ENCODE data around the gene CHRNA9.
"Not testable (repeated sequence)": the region's sequence is repeated elsewhere in the genome, so short reads cannot be mapped to it uniquely, and the experiment has no call there.

CHRNA9 gene, protein sequence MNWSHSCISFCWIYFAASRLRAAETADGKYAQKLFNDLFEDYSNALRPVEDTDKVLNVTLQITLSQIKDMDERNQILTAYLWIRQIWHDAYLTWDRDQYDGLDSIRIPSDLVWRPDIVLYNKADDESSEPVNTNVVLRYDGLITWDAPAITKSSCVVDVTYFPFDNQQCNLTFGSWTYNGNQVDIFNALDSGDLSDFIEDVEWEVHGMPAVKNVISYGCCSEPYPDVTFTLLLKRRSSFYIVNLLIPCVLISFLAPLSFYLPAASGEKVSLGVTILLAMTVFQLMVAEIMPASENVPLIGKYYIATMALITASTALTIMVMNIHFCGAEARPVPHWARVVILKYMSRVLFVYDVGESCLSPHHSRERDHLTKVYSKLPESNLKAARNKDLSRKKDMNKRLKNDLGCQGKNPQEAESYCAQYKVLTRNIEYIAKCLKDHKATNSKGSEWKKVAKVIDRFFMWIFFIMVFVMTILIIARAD

DNA sequence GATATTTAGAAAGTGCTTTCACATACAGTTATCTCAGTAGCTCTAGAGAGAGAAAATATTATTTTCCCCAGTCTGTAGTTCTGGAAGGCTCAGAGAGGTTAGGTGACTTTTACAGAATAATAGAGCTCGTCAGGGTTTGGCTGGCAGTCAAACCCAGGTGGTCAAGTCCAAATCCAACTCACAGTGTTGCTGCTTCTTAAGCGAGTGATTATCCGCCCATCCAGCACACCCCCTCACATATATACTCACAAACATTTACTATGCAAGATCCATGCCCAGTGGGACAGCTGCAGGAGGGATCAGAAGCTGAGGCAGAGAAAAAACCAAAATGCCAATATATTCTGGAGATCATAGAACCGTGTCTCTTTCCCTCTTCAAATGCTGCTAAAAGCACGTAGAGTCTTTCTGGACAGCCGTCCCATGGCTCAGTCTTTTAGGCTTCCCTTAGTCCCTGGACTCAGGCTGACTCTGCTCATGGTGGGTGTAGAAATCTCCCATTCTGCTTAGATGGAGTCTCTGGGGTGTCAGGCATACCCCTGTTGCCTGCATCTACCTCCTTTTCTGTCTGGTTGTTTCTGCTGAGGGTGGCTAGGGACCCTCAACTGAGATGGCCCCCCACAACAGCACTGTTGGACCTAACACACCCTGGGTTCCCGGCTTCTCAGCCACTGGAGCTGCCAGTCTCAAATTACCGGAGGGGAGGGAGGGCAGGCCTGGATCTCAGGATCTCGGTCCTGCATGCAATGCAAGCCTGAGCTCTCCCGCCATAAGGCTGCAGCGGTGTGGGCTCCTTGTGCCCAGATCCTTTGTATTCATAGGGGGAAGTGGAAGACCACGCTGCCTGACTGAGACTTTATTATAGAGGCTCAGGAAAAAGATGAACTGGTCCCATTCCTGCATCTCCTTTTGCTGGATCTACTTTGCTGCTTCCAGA lies at the start of gene CHRNA9:
CHRNA9 (plus strand) TSS at position 743 of the 934 bp plus-strand sequence; CDS start at position 878, 135 bp downstream.
- in situ Hi-C loops (cut with MboI; ENCODE audit: low sequenced_read_pairs): no loop called here

DNA sequence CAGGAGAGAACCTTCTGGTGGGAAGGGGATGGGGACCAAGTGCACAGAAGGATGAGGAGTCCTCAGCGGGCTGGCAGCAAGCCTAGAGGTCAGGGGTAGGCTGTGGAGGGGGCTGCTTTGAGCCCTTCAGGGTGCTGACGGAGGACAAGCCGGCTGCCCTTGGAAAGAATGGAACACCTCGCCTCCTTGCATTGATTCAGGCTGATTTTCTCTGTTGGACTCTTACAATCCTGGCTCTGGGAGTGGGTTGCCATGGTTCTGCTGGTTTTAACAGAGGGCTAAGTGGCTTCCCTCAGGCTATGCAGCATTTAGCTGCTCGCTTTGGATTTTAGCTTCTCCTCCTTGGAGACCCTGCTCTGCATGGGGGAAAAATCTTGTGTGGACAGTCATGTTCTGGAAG lies 49.4 kb upstream of the CHRNA9 start:
- in situ Hi-C loops (cut with MboI; ENCODE audit: low sequenced_read_pairs): no loop called here

- in situ Hi-C loops (cut with MboI; ENCODE audit: low sequenced_read_pairs): no loop called here
Observed at GRCh38 chr4:40288566-40288965, 46.6 kb upstream of the CHRNA9 start.

- in situ Hi-C loops (cut with MboI; ENCODE audit: low sequenced_read_pairs): no loop called here
Observed at GRCh38 chr4:40289366-40290188, 45.6 kb upstream of the CHRNA9 start.

GRCh38 chr4:40290611-40291186 lies 44.4 kb upstream of the CHRNA9 start:
- in situ Hi-C loops (cut with MboI; ENCODE audit: low sequenced_read_pairs): not testable (repeated sequence)

- in situ Hi-C loops (cut with MboI; ENCODE audit: low sequenced_read_pairs): no loop called here
Observed at GRCh38 chr4:40292313-40292759, 42.8 kb upstream of the CHRNA9 start.

DNA sequence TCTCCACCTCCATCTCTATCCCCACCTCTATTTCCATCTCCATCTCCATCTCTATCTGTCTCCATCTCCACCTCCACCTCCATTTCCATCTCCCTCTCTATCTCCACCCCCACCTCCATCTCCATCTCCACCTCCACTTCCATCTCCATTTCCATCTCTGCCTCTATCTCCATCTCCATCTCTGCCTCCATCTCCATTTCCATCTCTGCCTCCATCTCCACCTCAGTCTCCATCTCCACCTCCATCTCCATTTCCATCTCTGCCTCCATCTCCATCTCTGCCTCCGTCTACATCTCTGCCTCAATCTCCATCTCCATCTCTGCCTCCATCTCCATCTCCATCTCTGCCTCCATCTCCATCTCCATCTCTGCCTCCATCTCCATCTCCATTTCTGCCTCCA lies 40.8 kb upstream of the CHRNA9 start:
- in situ Hi-C loops (cut with MboI; ENCODE audit: low sequenced_read_pairs): no loop called here

- in situ Hi-C loops (cut with MboI; ENCODE audit: low sequenced_read_pairs): not testable (repeated sequence)
Observed at GRCh38 chr4:40295030-40295429, 40.1 kb upstream of the CHRNA9 start.

DNA sequence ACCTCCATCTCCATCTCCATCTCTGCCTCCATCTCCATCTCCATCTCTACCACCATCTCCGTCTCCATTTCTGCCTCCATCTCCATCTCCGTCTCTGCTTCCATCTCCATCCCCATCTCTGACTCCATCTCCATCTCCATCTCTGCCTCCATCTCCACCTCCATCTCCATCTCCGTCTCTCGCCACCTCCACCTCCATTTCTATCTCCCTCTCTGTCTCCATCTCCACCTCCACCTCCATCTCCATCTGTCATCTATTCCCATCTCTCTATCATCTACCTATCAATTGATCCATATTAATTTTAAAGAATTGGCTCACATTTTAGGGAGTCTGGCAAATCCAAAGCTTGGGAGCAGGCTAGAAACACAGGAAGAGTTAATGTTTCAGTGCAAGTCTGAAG lies 39.6 kb upstream of the CHRNA9 start:
- in situ Hi-C loops (cut with MboI; ENCODE audit: low sequenced_read_pairs): no loop called here

DNA sequence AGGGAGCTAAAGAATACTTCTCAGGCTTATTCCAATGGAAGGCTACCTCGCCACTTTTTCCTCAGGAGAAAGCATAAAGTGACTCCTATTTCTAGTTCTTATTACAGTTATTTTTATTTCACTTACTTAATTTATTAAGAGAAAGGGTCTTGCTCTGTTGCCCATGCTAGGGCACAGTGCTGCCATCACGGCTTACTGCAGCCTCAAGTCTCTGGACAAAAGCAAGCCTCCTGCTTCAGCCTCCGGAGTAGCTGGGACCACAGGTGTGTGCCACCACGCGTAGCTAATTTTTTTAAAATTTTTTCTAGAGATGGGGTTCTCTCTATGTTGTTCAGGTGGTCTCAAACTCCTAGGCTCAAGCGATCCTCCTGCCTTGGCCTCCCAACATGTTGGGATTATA lies 36.0 kb upstream of the CHRNA9 start:
- in situ Hi-C loops (cut with MboI; ENCODE audit: low sequenced_read_pairs): no loop called here

DNA sequence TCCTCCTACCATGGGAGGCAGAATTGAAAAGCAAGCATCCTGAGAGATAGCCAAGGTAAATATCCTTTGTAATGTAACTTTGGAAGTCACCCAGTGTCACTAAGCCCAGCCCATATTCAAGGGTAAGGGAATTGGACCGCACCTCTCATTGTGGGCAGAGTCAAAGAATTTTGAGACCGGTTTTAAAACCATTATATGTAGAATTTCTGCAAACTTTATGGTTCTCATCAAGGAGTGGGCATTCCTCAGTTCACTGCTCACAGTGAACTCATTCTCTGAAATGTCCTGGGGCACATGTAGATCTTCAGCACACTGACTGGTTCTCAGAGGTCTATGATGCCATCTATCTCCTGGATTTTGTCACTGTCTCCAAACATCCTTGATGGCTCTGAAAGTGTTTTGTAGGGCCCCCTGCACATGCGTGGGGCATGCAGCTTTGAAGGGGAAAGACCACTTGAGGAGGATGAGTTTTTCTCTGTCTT lies 35.3 kb upstream of the CHRNA9 start:
- in situ Hi-C loops (cut with MboI; ENCODE audit: low sequenced_read_pairs): loop anchor here (25.0 kb wide), 1 partner anchor 138 kb away; no protein-coding TSS in a partner anchor

GRCh38 chr4:40300371-40301162 lies 34.6 kb upstream of the CHRNA9 start:
- in situ Hi-C loops (cut with MboI; ENCODE audit: low sequenced_read_pairs): loop anchor here (25.0 kb wide), 1 partner anchor 138 kb away; no protein-coding TSS in a partner anchor

- in situ Hi-C loops (cut with MboI; ENCODE audit: low sequenced_read_pairs): loop anchor here (25.0 kb wide), 1 partner anchor 139 kb away; no protein-coding TSS in a partner anchor
Observed at GRCh38 chr4:40301603-40302002, 33.5 kb upstream of the CHRNA9 start.

DNA sequence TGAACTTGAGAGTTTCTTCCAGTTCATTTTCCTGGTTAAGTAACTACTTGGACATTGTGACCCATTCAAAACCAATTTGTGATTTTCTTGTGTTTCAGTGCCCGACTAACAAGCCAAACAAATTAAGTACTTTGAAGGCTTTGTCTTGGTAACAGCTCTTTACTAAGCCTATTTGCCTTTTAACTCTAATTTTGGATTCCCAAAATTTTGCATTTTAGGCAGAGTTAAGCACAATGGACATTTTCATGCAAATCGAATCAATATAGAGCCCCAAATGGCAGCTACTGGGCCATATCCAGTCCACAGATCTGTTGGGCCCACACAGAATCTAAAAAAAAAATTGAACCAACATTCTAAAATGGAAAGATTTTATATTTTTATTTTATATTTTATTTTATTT lies 31.4 kb upstream of the CHRNA9 start:
- in situ Hi-C loops (cut with MboI; ENCODE audit: low sequenced_read_pairs): loop anchor here (25.0 kb wide), 1 partner anchor 141 kb away; no protein-coding TSS in a partner anchor

GRCh38 chr4:40305328-40306170 lies 29.6 kb upstream of the CHRNA9 start:
- in situ Hi-C loops (cut with MboI; ENCODE audit: low sequenced_read_pairs): loop anchor here (25.0 kb wide), 1 partner anchor 143 kb away; no protein-coding TSS in a partner anchor

DNA sequence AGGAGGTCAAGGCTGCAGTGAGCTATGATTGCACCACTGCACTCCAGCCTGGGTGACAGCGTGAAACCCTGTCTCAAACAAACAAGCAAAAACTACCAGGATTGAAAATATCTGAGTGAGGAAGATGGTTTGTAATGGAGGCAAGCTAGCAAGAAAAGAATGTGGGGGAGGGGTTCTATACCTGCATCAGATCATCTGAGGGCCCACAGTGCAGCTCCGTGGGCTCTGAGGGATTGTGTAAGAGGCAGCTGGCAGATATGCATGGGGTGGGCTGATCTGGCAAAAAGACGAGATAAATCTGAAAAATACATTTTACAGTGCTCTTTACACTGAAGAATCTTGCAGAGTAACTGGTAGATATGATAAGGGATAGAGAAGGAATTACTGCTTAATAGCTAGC lies 28.9 kb upstream of the CHRNA9 start:
- in situ Hi-C loops (cut with MboI; ENCODE audit: low sequenced_read_pairs): loop anchor here (25.0 kb wide), 1 partner anchor 144 kb away; no protein-coding TSS in a partner anchor

- in situ Hi-C loops (cut with MboI; ENCODE audit: low sequenced_read_pairs): loop anchor here (25.0 kb wide), 1 partner anchor 145 kb away; no protein-coding TSS in a partner anchor
Observed at GRCh38 chr4:40306976-40307375, 28.2 kb upstream of the CHRNA9 start.
